Fibroblast of skin of scalp (primary cell): Measurements from ENCODE around the gene TRIM40.
"Not testable (repeated sequence)": the region's sequence is repeated elsewhere in the genome, so short reads cannot be mapped to it uniquely, and the experiment has no call there.

Experiments used
- DNase-seq: peaks from one replicate; pipeline ENCODE4 v3.0.0-alpha.2; 2013

The TRIM40 gene

GRCh38 chr6:30165238-30165637 lies 29.3 kb downstream of the TRIM40 start:
- DNase-seq = not testable (repeated sequence)

GRCh38 chr6:30167101-30167500 lies 31.2 kb downstream of the TRIM40 start:
- DNase-seq = no peak

GRCh38 chr6:30168741-30169140 lies 32.8 kb downstream of the TRIM40 start:
- DNase-seq = no peak

- peak; percentile 65 for DNase-seq
These were observed 34.0 kb downstream of the TRIM40 start for GRCh38 chr6:30169658-30170614.

GRCh38 chr6:30171677-30172471 lies 35.9 kb downstream of the TRIM40 start:
- peak; percentile 12 for DNase-seq

- DNase-seq = no peak
These were observed 36.7 kb downstream of the TRIM40 start for GRCh38 chr6:30172681-30173080.

- no peak for DNase-seq
These were observed 39.8 kb downstream of the TRIM40 start for GRCh38 chr6:30175765-30176164.

- DNase-seq = no peak
These were observed 42.9 kb downstream of the TRIM40 start for GRCh38 chr6:30178837-30179236.

- no peak for DNase-seq
These were observed 44.2 kb downstream of the TRIM40 start for GRCh38 chr6:30180145-30180544.

- no peak for DNase-seq
These were observed 48.6 kb downstream of the TRIM40 start for GRCh38 chr6:30184417-30185031.

GRCh38 chr6:30185846-30186484 lies 50.0 kb downstream of the TRIM40 start:
- no peak for DNase-seq

- DNase-seq = no peak
These were observed 52.6 kb downstream of the TRIM40 start for GRCh38 chr6:30188541-30188940.

GRCh38 chr6:30192076-30192475 lies 56.1 kb downstream of the TRIM40 start:
- DNase-seq = no peak

GRCh38 chr6:30194797-30195690 lies 59.1 kb downstream of the TRIM40 start:
- no peak for DNase-seq

GRCh38 chr6:30195951-30196350 lies 60.0 kb downstream of the TRIM40 start:
- DNase-seq = no peak

- DNase-seq = no peak
These were observed 60.4 kb downstream of the TRIM40 start for GRCh38 chr6:30196376-30196775.
